ENCODE measurements around the gene TRMT1.
A peak's percentile ranks its signal among the peaks of the same experiment; 100 is the strongest.

DNA sequence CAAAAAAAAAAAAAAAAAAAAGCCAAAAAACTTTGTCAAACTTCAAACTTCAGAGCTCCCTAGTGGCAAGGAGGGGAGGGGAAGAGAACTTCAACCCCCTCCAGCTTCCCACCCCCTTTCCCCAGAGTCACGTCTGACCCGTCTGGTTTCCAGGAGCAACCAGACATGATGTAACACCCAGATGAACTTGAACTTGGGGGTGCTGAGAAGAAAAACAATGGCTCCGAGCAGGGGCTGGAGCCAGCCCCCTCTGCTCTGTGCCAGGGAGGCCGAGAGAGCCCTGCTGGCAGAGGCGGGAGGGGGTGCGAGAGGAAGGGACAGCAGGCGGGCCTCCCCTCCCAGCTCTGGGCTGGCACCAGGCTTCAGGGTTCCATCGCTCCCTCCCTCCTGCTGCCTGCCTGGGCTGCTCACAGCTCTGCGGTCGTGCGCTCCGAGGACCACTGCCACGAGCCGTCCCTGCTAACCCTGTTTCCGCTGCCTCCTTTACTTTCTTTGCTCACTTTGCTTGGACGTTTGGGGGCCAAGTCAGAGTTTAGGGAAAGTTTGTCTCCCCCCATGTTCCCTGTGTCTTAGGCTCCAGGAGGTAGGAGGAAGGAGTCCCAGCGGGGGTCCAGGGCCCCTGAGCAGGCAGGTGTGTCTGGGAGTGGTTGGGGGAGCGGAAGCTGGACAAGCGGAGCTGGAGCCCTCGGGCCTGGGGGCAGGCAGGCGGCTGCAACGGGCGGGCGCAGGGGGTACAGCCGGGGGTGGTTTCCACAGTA, 25.0 kb downstream of the TRMT1 start:
- TF ChIP-seq, protein P1, sequence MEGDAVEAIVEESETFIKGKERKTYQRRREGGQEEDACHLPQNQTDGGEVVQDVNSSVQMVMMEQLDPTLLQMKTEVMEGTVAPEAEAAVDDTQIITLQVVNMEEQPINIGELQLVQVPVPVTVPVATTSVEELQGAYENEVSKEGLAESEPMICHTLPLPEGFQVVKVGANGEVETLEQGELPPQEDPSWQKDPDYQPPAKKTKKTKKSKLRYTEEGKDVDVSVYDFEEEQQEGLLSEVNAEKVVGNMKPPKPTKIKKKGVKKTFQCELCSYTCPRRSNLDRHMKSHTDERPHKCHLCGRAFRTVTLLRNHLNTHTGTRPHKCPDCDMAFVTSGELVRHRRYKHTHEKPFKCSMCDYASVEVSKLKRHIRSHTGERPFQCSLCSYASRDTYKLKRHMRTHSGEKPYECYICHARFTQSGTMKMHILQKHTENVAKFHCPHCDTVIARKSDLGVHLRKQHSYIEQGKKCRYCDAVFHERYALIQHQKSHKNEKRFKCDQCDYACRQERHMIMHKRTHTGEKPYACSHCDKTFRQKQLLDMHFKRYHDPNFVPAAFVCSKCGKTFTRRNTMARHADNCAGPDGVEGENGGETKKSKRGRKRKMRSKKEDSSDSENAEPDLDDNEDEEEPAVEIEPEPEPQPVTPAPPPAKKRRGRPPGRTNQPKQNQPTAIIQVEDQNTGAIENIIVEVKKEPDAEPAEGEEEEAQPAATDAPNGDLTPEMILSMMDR (conservative IDR thresholded peaks at IDR 0.05 in 1 of 2, IDR thresholded peaks at IDR 0.05 in 1 of 2; ENCODE audit: low read depth in 1 of 2, low read length in 2 of 2), result peak in 1 of 2 donors; percentile 6
- TF ChIP-seq EZH2 (IDR thresholded peaks at IDR 0.05; ENCODE audit: low read length, missing control alignments), result no peak

Measured in fibroblast of lung (primary cell).